ENCODE data around the gene CDK14.

The CDK14 gene

DNA sequence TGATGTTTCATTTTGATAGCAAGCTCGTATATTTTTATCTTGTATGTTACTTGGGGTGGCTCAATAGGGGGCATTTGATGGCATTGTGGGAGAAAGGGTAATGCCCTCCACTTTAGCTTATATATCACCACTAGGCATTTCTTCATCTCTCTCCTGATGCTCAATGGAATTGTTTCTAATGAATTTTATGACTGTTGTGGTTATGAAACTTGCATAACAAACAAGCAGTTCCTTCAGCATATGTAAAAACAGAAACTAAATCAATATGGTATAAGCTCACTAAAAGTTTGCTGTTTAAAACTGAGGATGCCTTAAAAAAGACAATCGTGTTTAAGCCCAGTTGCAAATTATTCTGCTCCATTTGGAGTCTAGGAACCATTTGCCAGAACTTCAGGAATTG is 75.5 kb downstream of the CDK14 start:
- H3K27ac ChIP-seq (ENCODE audit: low read depth, low read length): no peak overlapping the region
- H3K4me3 ChIP-seq (ENCODE audit: low read depth in 1 of 5, low read length in 5 of 5): no peak overlapping the region
- no peak overlapping the region for H3K9ac ChIP-seq (ENCODE audit: low read length in 5 of 5)
- H3K4me1 ChIP-seq (ENCODE audit: control insufficient read depth in 5 of 5, insufficient read depth in 5 of 5, low read length in 5 of 5): no peaks in the 10 kb centered on the region
- H3K36me3 ChIP-seq (ENCODE audit: control insufficient read depth in 5 of 5, insufficient read depth in 5 of 5, low read length in 5 of 5): no peaks in the 10 kb centered on the region
- H3K9me3 ChIP-seq (ENCODE audit: control insufficient read depth in 5 of 5, low read length in 5 of 5): no peaks in the 10 kb centered on the region
- H3K27me3 ChIP-seq (ENCODE audit: control insufficient read depth in 5 of 5, insufficient read depth in 4 of 5, low read length in 5 of 5): no peaks in the 10 kb centered on the region

GRCh38 chr7:90672210-90672609 is 76.1 kb downstream of the CDK14 start:
- no peaks in the 10 kb centered on the region for H3K36me3 ChIP-seq (ENCODE audit: control insufficient read depth in 5 of 5, insufficient read depth in 5 of 5, low read length in 5 of 5)
- no peaks in the 10 kb centered on the region for H3K27me3 ChIP-seq (ENCODE audit: control insufficient read depth in 5 of 5, insufficient read depth in 4 of 5, low read length in 5 of 5)
- H3K4me1 ChIP-seq (ENCODE audit: control insufficient read depth in 5 of 5, insufficient read depth in 5 of 5, low read length in 5 of 5): no peaks in the 10 kb centered on the region
- no peaks in the 10 kb centered on the region for H3K9me3 ChIP-seq (ENCODE audit: control insufficient read depth in 5 of 5, low read length in 5 of 5)
- H3K9ac ChIP-seq (ENCODE audit: low read length in 5 of 5): no peak overlapping the region
- H3K4me3 ChIP-seq (ENCODE audit: low read depth in 1 of 5, low read length in 5 of 5): no peak overlapping the region
- H3K27ac ChIP-seq (ENCODE audit: low read depth, low read length): no peak overlapping the region

- Histone ChIP-seq H3K36me3 (ENCODE audit: control insufficient read depth in 5 of 5, insufficient read depth in 5 of 5, low read length in 5 of 5) (no peaks in the 10 kb centered on the region), H3K9ac (ENCODE audit: low read length in 5 of 5) (no peak overlapping the region), H3K4me3 (ENCODE audit: low read depth in 1 of 5, low read length in 5 of 5) (no peak overlapping the region), H3K4me1 (ENCODE audit: control insufficient read depth in 5 of 5, insufficient read depth in 5 of 5, low read length in 5 of 5) (no peaks in the 10 kb centered on the region), H3K9me3 (ENCODE audit: control insufficient read depth in 5 of 5, low read length in 5 of 5) (no peaks in the 10 kb centered on the region), H3K27ac (ENCODE audit: low read depth, low read length) (no peak overlapping the region), H3K27me3 (ENCODE audit: control insufficient read depth in 5 of 5, insufficient read depth in 4 of 5, low read length in 5 of 5) (no peaks in the 10 kb centered on the region)
These were observed 78.5 kb downstream of the CDK14 start for GRCh38 chr7:90674625-90675024.

DNA sequence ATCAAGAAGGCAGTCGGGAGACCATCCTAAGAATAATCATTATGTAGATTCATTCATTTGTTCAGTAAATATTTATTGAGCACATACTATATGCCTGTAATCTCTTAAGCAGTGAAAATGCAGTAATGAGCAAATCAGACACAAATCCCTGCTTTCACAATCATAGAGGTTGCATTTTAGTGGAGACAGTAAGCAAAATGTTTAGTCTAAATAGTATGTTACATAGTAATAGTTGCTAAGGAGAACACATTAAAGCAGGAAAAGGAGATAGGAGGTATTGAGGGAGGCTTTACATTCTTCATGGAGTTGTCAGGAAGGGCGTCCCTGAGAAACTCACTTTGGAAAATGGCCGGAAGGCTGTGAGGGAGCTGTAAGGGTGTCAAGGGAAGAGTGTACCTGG is 79.9 kb downstream of the CDK14 start:
- H3K9me3 ChIP-seq (ENCODE audit: control insufficient read depth in 5 of 5, low read length in 5 of 5): no peaks in the 10 kb centered on the region
- no peaks in the 10 kb centered on the region for H3K4me1 ChIP-seq (ENCODE audit: control insufficient read depth in 5 of 5, insufficient read depth in 5 of 5, low read length in 5 of 5)
- H3K27ac ChIP-seq (ENCODE audit: low read depth, low read length): no peak overlapping the region
- no peaks in the 10 kb centered on the region for H3K36me3 ChIP-seq (ENCODE audit: control insufficient read depth in 5 of 5, insufficient read depth in 5 of 5, low read length in 5 of 5)
- no peak overlapping the region for H3K9ac ChIP-seq (ENCODE audit: low read length in 5 of 5)
- no peak overlapping the region for H3K4me3 ChIP-seq (ENCODE audit: low read depth in 1 of 5, low read length in 5 of 5)
- no peaks in the 10 kb centered on the region for H3K27me3 ChIP-seq (ENCODE audit: control insufficient read depth in 5 of 5, insufficient read depth in 4 of 5, low read length in 5 of 5)

DNA sequence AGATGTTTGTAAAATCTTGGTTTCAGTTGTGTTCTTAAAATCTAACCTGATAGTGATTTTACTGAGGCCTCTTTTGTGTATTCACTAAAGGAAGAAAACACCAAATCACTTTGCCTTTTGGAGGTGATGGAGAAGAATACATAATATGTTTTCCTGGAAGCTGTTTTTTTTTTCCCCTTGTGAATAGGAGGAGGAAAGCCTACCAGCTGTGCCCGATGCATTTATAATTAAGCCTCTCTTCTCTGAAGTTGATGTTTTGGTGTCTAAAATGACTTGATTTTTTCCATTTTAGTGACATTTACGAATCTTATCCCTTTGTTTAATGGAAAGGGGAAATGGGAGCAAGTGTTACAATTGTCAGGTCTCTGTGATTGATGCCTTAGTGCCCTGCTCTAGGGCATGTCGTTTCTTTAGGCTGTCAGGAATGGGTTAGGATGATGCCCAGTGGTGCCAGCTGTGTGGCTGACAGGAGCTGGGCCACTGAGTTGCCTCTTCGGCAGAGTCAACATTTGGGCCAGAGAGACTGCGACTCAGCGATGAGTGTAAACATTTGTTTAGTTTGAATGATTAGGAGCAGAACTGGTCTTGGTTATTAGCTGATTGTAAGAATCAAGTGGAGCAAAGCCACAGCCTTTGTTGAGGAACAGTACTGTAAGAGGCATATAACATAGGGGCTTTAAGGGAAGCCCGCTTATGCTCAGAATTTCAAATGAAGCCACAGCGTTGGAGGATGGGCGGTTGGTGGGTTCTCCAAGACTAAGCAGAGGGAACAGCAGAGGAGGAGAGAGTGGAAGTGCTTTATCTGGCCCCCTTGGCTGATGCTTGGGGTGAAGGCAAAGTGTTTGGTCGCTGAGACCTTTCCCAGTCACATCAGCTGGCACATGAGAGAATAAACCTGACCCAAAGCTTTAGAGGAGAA is 81.6 kb downstream of the CDK14 start:
- no peaks in the 10 kb centered on the region for H3K9me3 ChIP-seq (ENCODE audit: control insufficient read depth in 5 of 5, low read length in 5 of 5)

DNA sequence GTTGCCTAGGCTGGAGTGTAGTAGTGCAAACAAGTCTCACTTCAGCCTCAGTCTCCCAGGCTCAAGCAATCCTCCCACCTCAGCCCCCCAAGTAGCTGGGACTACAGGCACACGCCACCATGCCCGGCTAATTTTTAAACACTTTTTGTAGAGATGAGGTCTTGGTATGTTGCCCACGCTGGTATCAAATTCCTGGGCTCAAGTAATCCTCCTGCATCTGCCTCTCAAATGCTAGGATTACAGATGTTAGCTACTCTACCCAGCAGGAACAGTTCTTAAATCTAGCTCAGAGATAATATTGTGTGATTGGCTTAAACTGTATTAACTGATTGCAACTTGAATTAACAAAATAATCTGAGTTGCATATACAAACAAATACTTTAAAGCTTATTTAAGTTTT is 82.9 kb downstream of the CDK14 start:
- no peaks in the 10 kb centered on the region for H3K4me1 ChIP-seq (ENCODE audit: control insufficient read depth in 5 of 5, insufficient read depth in 5 of 5, low read length in 5 of 5)
- H3K4me3 ChIP-seq (ENCODE audit: low read depth in 1 of 5, low read length in 5 of 5): no peak overlapping the region
- no peak overlapping the region for H3K27ac ChIP-seq (ENCODE audit: low read depth, low read length)
- no peaks in the 10 kb centered on the region for H3K9me3 ChIP-seq (ENCODE audit: control insufficient read depth in 5 of 5, low read length in 5 of 5)
- no peaks in the 10 kb centered on the region for H3K36me3 ChIP-seq (ENCODE audit: control insufficient read depth in 5 of 5, insufficient read depth in 5 of 5, low read length in 5 of 5)
- no peaks in the 10 kb centered on the region for H3K27me3 ChIP-seq (ENCODE audit: control insufficient read depth in 5 of 5, insufficient read depth in 4 of 5, low read length in 5 of 5)
- no peak overlapping the region for H3K9ac ChIP-seq (ENCODE audit: low read length in 5 of 5)

More for the DNA sequence above, 81.6 kb downstream of the CDK14 start:
- no peak overlapping the region for H3K4me3 ChIP-seq (ENCODE audit: low read depth in 1 of 5, low read length in 5 of 5)
- H3K4me1 ChIP-seq (ENCODE audit: control insufficient read depth in 5 of 5, insufficient read depth in 5 of 5, low read length in 5 of 5): no peaks in the 10 kb centered on the region
- H3K27me3 ChIP-seq (ENCODE audit: control insufficient read depth in 5 of 5, insufficient read depth in 4 of 5, low read length in 5 of 5): no peaks in the 10 kb centered on the region
- H3K9ac ChIP-seq (ENCODE audit: low read length in 5 of 5): no peak overlapping the region
- H3K36me3 ChIP-seq (ENCODE audit: control insufficient read depth in 5 of 5, insufficient read depth in 5 of 5, low read length in 5 of 5): no peaks in the 10 kb centered on the region
- no peak overlapping the region for H3K27ac ChIP-seq (ENCODE audit: low read depth, low read length)

- Histone ChIP-seq H3K36me3 (ENCODE audit: control insufficient read depth in 5 of 5, insufficient read depth in 5 of 5, low read length in 5 of 5) (no peaks in the 10 kb centered on the region), H3K27me3 (ENCODE audit: control insufficient read depth in 5 of 5, insufficient read depth in 4 of 5, low read length in 5 of 5) (no peaks in the 10 kb centered on the region)
These were observed 84.4 kb downstream of the CDK14 start for GRCh38 chr7:90680484-90680883.

DNA sequence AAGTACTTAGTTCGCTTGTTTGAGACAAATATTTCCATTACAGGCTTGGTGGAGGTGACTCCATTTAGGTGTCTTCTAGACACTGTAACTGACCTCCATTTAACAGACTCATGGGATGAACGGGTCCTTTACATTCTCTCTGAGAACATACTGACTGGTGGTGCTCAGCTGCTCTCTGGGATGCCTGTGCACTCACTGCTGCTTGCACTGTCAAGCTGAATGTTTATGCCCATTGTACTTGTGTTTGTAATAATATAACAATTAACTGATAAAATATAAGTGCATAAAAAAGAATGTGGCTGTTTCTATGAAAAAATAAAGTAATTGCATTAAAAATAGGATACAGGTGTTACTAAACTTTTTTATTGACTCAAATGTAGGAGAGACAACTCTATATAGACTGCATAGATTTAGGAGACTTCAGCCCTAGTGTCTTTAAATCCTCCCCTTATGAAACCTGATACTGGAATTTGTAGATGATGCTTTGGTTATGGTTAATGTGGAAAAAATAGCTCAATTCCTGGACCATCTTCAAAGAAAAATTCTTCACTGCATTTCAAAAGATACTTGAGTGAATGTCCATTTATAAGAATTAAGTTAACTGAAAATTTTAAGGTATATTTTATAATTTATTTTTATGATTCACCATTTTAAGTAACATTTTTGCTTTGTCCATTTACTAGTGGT is 85.4 kb downstream of the CDK14 start:
- no peak overlapping the region for H3K9ac ChIP-seq (ENCODE audit: low read length in 5 of 5)
- H3K9me3 ChIP-seq (ENCODE audit: control insufficient read depth in 5 of 5, low read length in 5 of 5): no peaks in the 10 kb centered on the region
- no peaks in the 10 kb centered on the region for H3K4me1 ChIP-seq (ENCODE audit: control insufficient read depth in 5 of 5, insufficient read depth in 5 of 5, low read length in 5 of 5)
- H3K4me3 ChIP-seq (ENCODE audit: low read depth in 1 of 5, low read length in 5 of 5): no peak overlapping the region
- no peaks in the 10 kb centered on the region for H3K36me3 ChIP-seq (ENCODE audit: control insufficient read depth in 5 of 5, insufficient read depth in 5 of 5, low read length in 5 of 5)
- H3K27me3 ChIP-seq (ENCODE audit: control insufficient read depth in 5 of 5, insufficient read depth in 4 of 5, low read length in 5 of 5): no peaks in the 10 kb centered on the region
- H3K27ac ChIP-seq (ENCODE audit: low read depth, low read length): no peak overlapping the region

More at GRCh38 chr7:90680484-90680883, 84.4 kb downstream of the CDK14 start:
- Histone ChIP-seq H3K4me3 (ENCODE audit: low read depth in 1 of 5, low read length in 5 of 5) (no peak overlapping the region), H3K27ac (ENCODE audit: low read depth, low read length) (no peak overlapping the region), H3K4me1 (ENCODE audit: control insufficient read depth in 5 of 5, insufficient read depth in 5 of 5, low read length in 5 of 5) (no peaks in the 10 kb centered on the region), H3K9ac (ENCODE audit: low read length in 5 of 5) (no peak overlapping the region), H3K9me3 (ENCODE audit: control insufficient read depth in 5 of 5, low read length in 5 of 5) (no peaks in the 10 kb centered on the region)

DNA sequence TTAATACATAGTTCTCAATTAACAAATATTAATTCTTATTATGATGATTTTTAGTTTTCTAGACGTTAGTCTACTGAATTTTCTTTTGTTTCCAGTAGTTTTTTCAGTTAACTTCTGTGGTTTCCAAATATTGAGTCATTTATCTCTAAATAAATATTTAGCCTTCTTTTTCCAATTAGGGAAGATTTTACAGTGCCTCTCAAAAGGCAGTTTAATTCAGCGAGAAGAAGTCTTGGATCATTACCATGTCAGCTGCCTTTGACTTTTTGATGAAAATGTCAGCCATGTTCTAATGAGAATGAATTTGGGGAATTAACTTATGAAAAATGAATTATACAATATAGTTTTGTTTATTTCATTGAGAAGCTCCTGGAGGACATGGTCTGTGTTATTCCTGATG is 90.0 kb downstream of the CDK14 start:
- Histone ChIP-seq H3K27ac (ENCODE audit: low read depth, low read length) (no peak overlapping the region), H3K9ac (ENCODE audit: low read length in 5 of 5) (no peak overlapping the region), H3K36me3 (ENCODE audit: control insufficient read depth in 5 of 5, insufficient read depth in 5 of 5, low read length in 5 of 5) (no peaks in the 10 kb centered on the region), H3K27me3 (ENCODE audit: control insufficient read depth in 5 of 5, insufficient read depth in 4 of 5, low read length in 5 of 5) (no peaks in the 10 kb centered on the region), H3K4me1 (ENCODE audit: control insufficient read depth in 5 of 5, insufficient read depth in 5 of 5, low read length in 5 of 5) (no peaks in the 10 kb centered on the region), H3K4me3 (ENCODE audit: low read depth in 1 of 5, low read length in 5 of 5) (no peak overlapping the region), H3K9me3 (ENCODE audit: control insufficient read depth in 5 of 5, low read length in 5 of 5) (no peaks in the 10 kb centered on the region)

DNA sequence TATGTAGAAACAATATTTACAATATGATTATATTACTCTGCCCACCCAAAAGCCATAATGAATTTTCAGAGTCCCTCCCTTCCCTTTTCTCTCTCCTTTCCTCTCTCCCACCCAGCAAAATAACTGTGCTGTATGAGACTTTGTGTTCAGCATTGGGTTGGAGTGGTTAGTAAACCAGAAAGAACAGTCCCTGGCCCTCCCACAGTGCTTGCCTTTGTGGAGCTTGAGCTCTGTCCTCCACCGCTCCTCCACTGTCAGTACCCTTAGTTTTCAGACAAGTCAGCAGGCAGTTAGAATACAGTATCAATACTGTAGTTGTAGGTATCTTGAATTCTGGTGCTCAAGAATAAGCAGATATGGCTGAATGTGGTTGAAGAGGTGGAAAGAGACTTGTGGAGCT is 92.7 kb downstream of the CDK14 start:
- no peaks in the 10 kb centered on the region for H3K36me3 ChIP-seq (ENCODE audit: control insufficient read depth in 5 of 5, insufficient read depth in 5 of 5, low read length in 5 of 5)
- no peak overlapping the region for H3K4me3 ChIP-seq (ENCODE audit: low read depth in 1 of 5, low read length in 5 of 5)
- H3K27me3 ChIP-seq (ENCODE audit: control insufficient read depth in 5 of 5, insufficient read depth in 4 of 5, low read length in 5 of 5): no peaks in the 10 kb centered on the region
- no peaks in the 10 kb centered on the region for H3K4me1 ChIP-seq (ENCODE audit: control insufficient read depth in 5 of 5, insufficient read depth in 5 of 5, low read length in 5 of 5)
- no peaks in the 10 kb centered on the region for H3K9me3 ChIP-seq (ENCODE audit: control insufficient read depth in 5 of 5, low read length in 5 of 5)
- no peak overlapping the region for H3K27ac ChIP-seq (ENCODE audit: low read depth, low read length)
- no peak overlapping the region for H3K9ac ChIP-seq (ENCODE audit: low read length in 5 of 5)
